Measurements from ENCODE around the gene WEE1. TPM values are rescaled to one million over a fixed set of nuclear protein-coding genes. Genes with fewer than 3 reads are reported as not detected.
A peak's percentile ranks its signal among the peaks of the same experiment; 100 is the strongest.

The WEE1 gene
- total RNA-seq, 1 donor, result 32.2 TPM

GRCh38 chr11:9570313-9571025 lies 3.0 kb upstream of the WEE1 start:
- H3K79me2 ChIP-seq (ENCODE audit: insufficient read depth, low read length), result peaks cover 18% of the 10 kb centered on the region
- no peak overlapping the region for H3K4me3 ChIP-seq (ENCODE audit: insufficient read depth, low read length)
- H3K27me3 ChIP-seq (ENCODE audit: insufficient read depth, low read length), result no peaks in the 10 kb centered on the region
- no peaks in the 10 kb centered on the region for H3K36me3 ChIP-seq (ENCODE audit: insufficient read depth, low read length)
- H3K4me1 ChIP-seq (ENCODE audit: insufficient read depth, low read length), result peaks cover 48% of the 10 kb centered on the region
- no peaks in the 10 kb centered on the region for H4K20me1 ChIP-seq (ENCODE audit: insufficient read depth, low read length)
- no peaks in the 10 kb centered on the region for H3K9me3 ChIP-seq (ENCODE audit: low read depth, low read length)
- DNase-seq (ENCODE audit: insufficient read length, low spot score, missing footprints), result no peak
- H3K27ac ChIP-seq (ENCODE audit: low read depth, low read length), result peak overlapping the region; percentile 97
- no peak overlapping the region for H3K4me2 ChIP-seq (ENCODE audit: insufficient read depth, low read length)
- no peak overlapping the region for H2AFZ ChIP-seq (ENCODE audit: low read length)
- no peak for TF ChIP-seq CTCF (IDR thresholded peaks at IDR 0.05; ENCODE audit: extremely low read depth, low read depth, low read length)

- H3K79me2 ChIP-seq (ENCODE audit: insufficient read depth, low read length), result peaks cover 26% of the 10 kb centered on the region
- H3K4me1 ChIP-seq (ENCODE audit: insufficient read depth, low read length), result peaks cover 43% of the 10 kb centered on the region
- peaks cover 5% of the 10 kb centered on the region for H3K36me3 ChIP-seq (ENCODE audit: insufficient read depth, low read length)
- no peak overlapping the region for H2AFZ ChIP-seq (ENCODE audit: low read length)
- no peaks in the 10 kb centered on the region for H3K27me3 ChIP-seq (ENCODE audit: insufficient read depth, low read length)
- DNase-seq (ENCODE audit: insufficient read length, low spot score, missing footprints), result no peak
- no peak overlapping the region for H3K4me2 ChIP-seq (ENCODE audit: insufficient read depth, low read length)
- no peaks in the 10 kb centered on the region for H3K9me3 ChIP-seq (ENCODE audit: low read depth, low read length)
- H3K27ac ChIP-seq (ENCODE audit: low read depth, low read length), result no peak overlapping the region
- no peaks in the 10 kb centered on the region for H4K20me1 ChIP-seq (ENCODE audit: insufficient read depth, low read length)
- no peak overlapping the region for H3K4me3 ChIP-seq (ENCODE audit: insufficient read depth, low read length)
- no peak for TF ChIP-seq CTCF (IDR thresholded peaks at IDR 0.05; ENCODE audit: extremely low read depth, low read depth, low read length)
Measured at GRCh38 chr11:9571071-9571762, 2.3 kb upstream of the WEE1 start.

GRCh38 chr11:9571763-9572115 lies 1.7 kb upstream of the WEE1 start:
- Histone ChIP-seq H3K4me1 (ENCODE audit: insufficient read depth, low read length) (peaks cover 43% of the 10 kb centered on the region), H3K36me3 (ENCODE audit: insufficient read depth, low read length) (peaks cover 9% of the 10 kb centered on the region), H3K4me2 (ENCODE audit: insufficient read depth, low read length) (no peak overlapping the region), H3K27ac (ENCODE audit: low read depth, low read length) (no peak overlapping the region), H2AFZ (ENCODE audit: low read length) (no peak overlapping the region), H3K4me3 (ENCODE audit: insufficient read depth, low read length) (no peak overlapping the region), H3K27me3 (ENCODE audit: insufficient read depth, low read length) (no peaks in the 10 kb centered on the region), H3K9me3 (ENCODE audit: low read depth, low read length) (no peaks in the 10 kb centered on the region), H4K20me1 (ENCODE audit: insufficient read depth, low read length) (no peaks in the 10 kb centered on the region), H3K79me2 (ENCODE audit: insufficient read depth, low read length) (peaks cover 31% of the 10 kb centered on the region)
- no peak for DNase-seq (ENCODE audit: insufficient read length, low spot score, missing footprints)
- TF ChIP-seq CTCF (IDR thresholded peaks at IDR 0.05; ENCODE audit: extremely low read depth, low read depth, low read length), result no peak

Data from osteoblast (primary cell).